Lower lobe of right lung (tissue), 2 donors: Measurements from ENCODE around the gene ANO8. TPM values are rescaled to one million over a fixed set of nuclear protein-coding genes. Genes with fewer than 3 reads are reported as not detected.

Experiments
- ATAC-seq, 2 donors: fragments of 200-7000 bp; cut with Tn5 transposase; one replicate each; pipeline ENCODE4 v1.9.1; 2020 to 2022; ENCODE audit warnings: mild to moderate bottlenecking in 2 of 2, moderate library complexity in 2 of 2
- DNase-seq: peaks from one replicate; pipeline ENCODE4 v3.0.0-alpha.2; 2020
- H3K27ac ChIP-seq: fragments of 200-600 bp; one replicate; pipeline ENCODE4 v1.8.0; 2022
- H3K27me3 ChIP-seq: fragments of 200-600 bp; one replicate; pipeline ENCODE4 v1.8.0; 2022; ENCODE audit warnings: low read depth
- H3K36me3 ChIP-seq: fragments of 200-600 bp; one replicate; pipeline ENCODE4 v1.8.0; 2022; ENCODE audit warnings: mild to moderate bottlenecking
- H3K4me1 ChIP-seq: fragments of 200-600 bp; one replicate; pipeline ENCODE4 v1.8.0; 2022
- H3K4me3 ChIP-seq: fragments of 200-600 bp; one replicate; pipeline ENCODE4 v1.8.0; 2022; ENCODE audit warnings: mild to moderate bottlenecking
- H3K9me3 ChIP-seq: fragments of 200-600 bp; one replicate; pipeline ENCODE4 v1.8.0; 2022
- intact Hi-C: fragments of 100-400 bp; cut with DNase I; formaldehyde crosslinking; loops from one replicate; pipeline ENCODE4 v1.11.0; 2022
- total RNA-seq: library from RNA; stranded (reverse); fragmentation: NEBNext Ultra II Directional; extraction: Animal tissue kit (Norgen Biotek cat#: 25700); gene quantifications from one replicate; pipeline ENCODE4 v1.2.1, GENCODE V29; 2021
- TF ChIP-seq, protein P1 (sequence below): fragments of 200-600 bp; IDR thresholded peaks from one replicate; pipeline ENCODE4 v1.8.0; 2022; ENCODE audit warnings: antibody characterized with exemption, mild to moderate bottlenecking
- donor health status: DM: no; HTN: yes; CAD: no; lungs with severe emphysema.

ANO8 gene
- total RNA-seq, 1 donor from 2014 or later = 16.6 TPM

- TF ChIP-seq, protein P1, sequence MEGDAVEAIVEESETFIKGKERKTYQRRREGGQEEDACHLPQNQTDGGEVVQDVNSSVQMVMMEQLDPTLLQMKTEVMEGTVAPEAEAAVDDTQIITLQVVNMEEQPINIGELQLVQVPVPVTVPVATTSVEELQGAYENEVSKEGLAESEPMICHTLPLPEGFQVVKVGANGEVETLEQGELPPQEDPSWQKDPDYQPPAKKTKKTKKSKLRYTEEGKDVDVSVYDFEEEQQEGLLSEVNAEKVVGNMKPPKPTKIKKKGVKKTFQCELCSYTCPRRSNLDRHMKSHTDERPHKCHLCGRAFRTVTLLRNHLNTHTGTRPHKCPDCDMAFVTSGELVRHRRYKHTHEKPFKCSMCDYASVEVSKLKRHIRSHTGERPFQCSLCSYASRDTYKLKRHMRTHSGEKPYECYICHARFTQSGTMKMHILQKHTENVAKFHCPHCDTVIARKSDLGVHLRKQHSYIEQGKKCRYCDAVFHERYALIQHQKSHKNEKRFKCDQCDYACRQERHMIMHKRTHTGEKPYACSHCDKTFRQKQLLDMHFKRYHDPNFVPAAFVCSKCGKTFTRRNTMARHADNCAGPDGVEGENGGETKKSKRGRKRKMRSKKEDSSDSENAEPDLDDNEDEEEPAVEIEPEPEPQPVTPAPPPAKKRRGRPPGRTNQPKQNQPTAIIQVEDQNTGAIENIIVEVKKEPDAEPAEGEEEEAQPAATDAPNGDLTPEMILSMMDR = no peak
- intact Hi-C loops = no loop called here
- peaks cover 26% of the 10 kb centered on the region for H3K4me1 ChIP-seq
- H3K36me3 ChIP-seq = peaks cover 34% of the 10 kb centered on the region
- H3K4me3 ChIP-seq = no peak overlapping the region
- DNase-seq = no peak
- no peaks in the 10 kb centered on the region for H3K27me3 ChIP-seq
- H3K27ac ChIP-seq = no peak overlapping the region
- ATAC-seq = no peak
- no peaks in the 10 kb centered on the region for H3K9me3 ChIP-seq
These were observed 22.2 kb downstream of the ANO8 start for GRCh38 chr19:17312189-17313113.

DNA sequence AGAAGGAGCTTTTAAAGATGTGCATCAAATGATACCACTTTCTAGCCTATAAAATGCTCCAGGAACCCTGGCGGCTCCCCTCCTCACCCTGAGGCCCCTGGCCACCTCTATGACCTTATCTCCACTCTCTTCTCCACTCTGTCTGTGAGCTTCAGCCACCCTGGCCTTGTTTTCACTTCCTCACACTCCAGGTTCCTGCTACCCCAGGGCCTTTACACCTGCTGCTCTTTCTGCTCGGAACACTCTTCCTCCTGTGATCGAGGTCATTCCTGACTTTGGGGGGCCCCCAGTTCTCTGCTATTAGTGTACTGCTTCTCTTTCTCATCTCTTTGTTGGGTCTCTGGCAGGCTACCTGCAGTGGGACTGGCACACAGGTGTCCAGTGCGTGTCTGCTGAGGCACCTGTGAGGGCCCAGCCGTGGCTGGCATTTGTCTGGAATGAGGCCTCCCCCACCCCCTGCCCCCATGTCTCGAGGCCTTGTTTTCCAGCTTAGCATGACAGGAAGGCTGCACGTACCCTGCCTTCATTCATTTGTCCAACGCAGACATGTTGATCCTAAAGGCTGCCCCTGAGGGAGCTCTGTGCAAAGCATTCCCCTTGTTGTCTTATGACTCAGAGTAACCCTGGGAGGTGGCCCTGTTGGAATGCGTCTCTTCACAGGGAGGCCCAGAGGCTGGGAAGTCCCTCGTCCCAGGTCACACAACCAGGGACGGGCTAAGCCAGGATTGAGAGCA is 23.0 kb downstream of the ANO8 start:
- ATAC-seq (peak; percentile 12 to 19), DNase-seq (no peak)
- TF ChIP-seq, protein P1 = no peak
- Histone ChIP-seq H3K36me3 (peaks cover 30% of the 10 kb centered on the region), H3K4me3 (no peak overlapping the region), H3K27me3 (no peaks in the 10 kb centered on the region), H3K27ac (no peak overlapping the region), H3K9me3 (no peaks in the 10 kb centered on the region), H3K4me1 (peaks cover 32% of the 10 kb centered on the region)
- intact Hi-C loops = no loop called here

- H3K4me1 ChIP-seq = peaks cover 42% of the 10 kb centered on the region
- H3K9me3 ChIP-seq = no peaks in the 10 kb centered on the region
- ATAC-seq = no peak
- intact Hi-C loops = no loop called here
- H3K36me3 ChIP-seq = peaks cover 15% of the 10 kb centered on the region
- DNase-seq = no peak
- peak overlapping the region; percentile 80 for H3K27ac ChIP-seq
- no peaks in the 10 kb centered on the region for H3K27me3 ChIP-seq
- TF ChIP-seq, protein P1 = no peak
- peak overlapping the region; percentile 80 for H3K4me3 ChIP-seq
These were observed 24.6 kb downstream of the ANO8 start for GRCh38 chr19:17309965-17310461.

DNA sequence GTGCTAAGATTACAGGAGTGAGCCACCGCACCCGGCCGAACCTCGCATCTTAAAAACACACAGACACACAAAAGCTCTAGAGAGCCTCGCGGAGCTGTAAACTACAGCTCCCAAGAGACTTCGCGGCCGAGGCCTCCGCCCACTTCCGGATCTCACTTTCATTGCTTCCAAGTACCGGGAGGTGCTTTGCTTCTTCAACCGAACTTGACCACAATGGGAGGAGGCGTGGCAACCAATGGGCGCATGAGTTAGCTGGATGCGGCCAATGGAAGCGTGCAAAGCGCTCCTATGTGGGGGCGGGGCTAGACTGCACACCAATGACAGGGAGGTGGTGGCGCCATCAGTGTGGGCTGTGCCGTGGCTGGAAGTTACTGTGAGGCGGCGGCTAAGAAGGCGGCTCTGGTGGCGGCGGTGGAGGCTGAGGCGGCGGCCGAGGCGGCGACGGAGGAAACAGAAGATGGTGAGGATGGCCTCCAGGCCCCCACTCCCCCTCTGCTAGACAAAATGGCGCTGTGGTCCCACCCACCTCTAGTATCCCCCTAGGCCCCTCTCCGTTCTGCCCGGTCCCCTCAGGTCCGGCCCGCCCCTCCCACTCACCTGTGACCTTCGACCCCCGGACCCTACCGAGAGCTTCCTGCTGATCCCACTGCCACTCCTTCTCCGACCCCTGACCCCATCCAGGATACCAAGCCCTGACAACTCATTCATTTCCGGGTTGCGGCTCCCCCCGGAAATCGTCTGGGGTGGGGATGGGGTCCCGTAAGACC is 25.3 kb downstream of the ANO8 start, which contains the start of gene DDA1:
Gene DDA1, plus strand, starts transcription at position 366 of the 767 bp plus-strand sequence. Its CDS starts 92 bp downstream, at position 458.
- Histone ChIP-seq H3K4me1 (peaks cover 48% of the 10 kb centered on the region), H3K36me3 (peaks cover 10% of the 10 kb centered on the region), H3K4me3 (peak within 1 kb of the TSS; percentile 80), H3K9me3 (no peaks in the 10 kb centered on the region), H3K27ac (peak within 1 kb of the TSS; percentile 80), H3K27me3 (no peaks in the 10 kb centered on the region)
- TF ChIP-seq, protein P1 = no peak
- ATAC-seq = peak; percentile 90 to 91
- DNase-seq = peak; percentile 100
- intact Hi-C loops = no loop called here

- Histone ChIP-seq H3K27me3 (no peaks in the 10 kb centered on the region), H3K36me3 (no peaks in the 10 kb centered on the region), H3K27ac (no peak overlapping the region), H3K9me3 (no peaks in the 10 kb centered on the region), H3K4me3 (no peak overlapping the region), H3K4me1 (peaks cover 59% of the 10 kb centered on the region)
- ATAC-seq = no peak
- TF ChIP-seq, protein P1 = no peak
- intact Hi-C loops = no loop called here
- DNase-seq = no peak
These were observed 26.7 kb downstream of the ANO8 start for GRCh38 chr19:17307876-17308377.
